ENCODE results near the gene PTPRA. TPM values are rescaled to one million over a fixed set of nuclear protein-coding genes. Genes with fewer than 3 reads are reported as not detected.

PTPRA gene
- total and polyA plus RNA-seq, 11 donors, result 6.1 to 43.4 (median 24.9) TPM

DNA sequence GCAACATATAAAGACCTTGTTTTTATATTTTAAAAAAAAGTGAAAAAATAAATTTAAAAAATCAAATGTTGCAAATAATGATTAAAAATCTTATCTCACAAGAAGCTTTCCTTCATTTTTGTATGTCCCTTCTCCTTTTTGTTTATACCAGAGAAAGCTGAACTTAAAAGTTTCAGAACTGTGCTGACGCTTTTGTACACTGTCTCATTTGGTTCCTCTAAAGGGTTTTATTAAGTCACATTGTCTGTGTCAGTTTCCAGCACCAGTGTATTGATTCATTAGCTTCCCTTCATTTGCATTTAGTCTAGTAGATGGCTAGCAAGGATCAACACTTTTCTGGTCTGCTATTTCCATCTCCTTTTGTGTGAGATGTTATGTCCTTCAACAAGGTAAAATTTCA is 39.5 kb upstream of the PTPRA start:
- WGBS, 4 donors, result 89 to 94% (median 93%) methylated on average over 1 of the region's 1 CpG
- TF ChIP-seq, protein P1, sequence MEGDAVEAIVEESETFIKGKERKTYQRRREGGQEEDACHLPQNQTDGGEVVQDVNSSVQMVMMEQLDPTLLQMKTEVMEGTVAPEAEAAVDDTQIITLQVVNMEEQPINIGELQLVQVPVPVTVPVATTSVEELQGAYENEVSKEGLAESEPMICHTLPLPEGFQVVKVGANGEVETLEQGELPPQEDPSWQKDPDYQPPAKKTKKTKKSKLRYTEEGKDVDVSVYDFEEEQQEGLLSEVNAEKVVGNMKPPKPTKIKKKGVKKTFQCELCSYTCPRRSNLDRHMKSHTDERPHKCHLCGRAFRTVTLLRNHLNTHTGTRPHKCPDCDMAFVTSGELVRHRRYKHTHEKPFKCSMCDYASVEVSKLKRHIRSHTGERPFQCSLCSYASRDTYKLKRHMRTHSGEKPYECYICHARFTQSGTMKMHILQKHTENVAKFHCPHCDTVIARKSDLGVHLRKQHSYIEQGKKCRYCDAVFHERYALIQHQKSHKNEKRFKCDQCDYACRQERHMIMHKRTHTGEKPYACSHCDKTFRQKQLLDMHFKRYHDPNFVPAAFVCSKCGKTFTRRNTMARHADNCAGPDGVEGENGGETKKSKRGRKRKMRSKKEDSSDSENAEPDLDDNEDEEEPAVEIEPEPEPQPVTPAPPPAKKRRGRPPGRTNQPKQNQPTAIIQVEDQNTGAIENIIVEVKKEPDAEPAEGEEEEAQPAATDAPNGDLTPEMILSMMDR (IDR thresholded peaks at IDR 0.05), result no peak
- TF ChIP-seq POLR2A (IDR thresholded peaks at IDR 0.05), result no peak
- intact Hi-C loops (cut with DNase I), result no loop called here

DNA sequence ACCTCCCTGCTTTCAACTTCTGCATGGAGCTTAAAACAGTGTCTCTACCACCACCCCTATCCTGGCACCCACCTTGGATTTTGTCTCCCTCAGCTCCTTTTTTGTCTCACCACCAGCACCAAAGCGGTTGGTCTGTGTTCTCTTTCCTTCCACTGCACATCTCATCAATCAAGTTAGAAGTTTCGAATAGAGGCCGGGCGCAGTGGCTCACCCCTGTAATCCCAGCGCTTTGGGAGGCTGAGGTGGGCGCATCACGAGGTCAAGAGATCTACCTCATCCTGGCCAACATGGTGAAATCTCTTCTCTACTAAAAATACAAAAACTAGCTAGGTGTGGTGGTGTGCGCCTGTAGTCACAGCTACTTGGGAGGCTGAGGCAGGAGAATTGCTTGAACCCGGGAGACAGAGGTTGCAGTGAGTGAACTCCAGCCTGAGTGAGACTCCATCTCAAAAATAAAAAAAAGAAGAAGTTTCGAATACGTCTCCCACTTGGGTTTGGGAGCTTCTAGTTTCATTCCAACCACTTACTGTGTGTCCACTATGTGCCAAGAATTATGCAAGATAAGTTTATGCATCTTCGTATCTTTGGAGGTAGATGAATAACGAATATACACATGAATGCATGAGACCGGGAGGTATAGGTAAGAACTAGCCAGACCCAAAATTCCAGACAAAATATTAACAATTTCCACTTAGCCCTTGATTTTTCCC is 38.7 kb upstream of the PTPRA start:
- Histone ChIP-seq H3K27me3 (peaks cover 0 to 5% (median 0%) of the 10 kb centered on the region in 9 donors), H3K9me3 (no peaks in the 10 kb centered on the region), H3K4me3 (no peak overlapping the region), H3K27ac (no peak overlapping the region), H3K36me3 (peaks cover 0 to 6% (median 0%) of the 10 kb centered on the region in 9 donors), H3K4me1 (peaks cover 0 to 30% (median 1%) of the 10 kb centered on the region in 12 donors)
- TF ChIP-seq POLR2A (IDR thresholded peaks at IDR 0.05), result no peak
- TF ChIP-seq, protein P1 (IDR thresholded peaks at IDR 0.05), result no peak
- 92 to 99% (median 95%) methylated on average over 14 of the region's 14 CpGs for WGBS, 4 donors
- ATAC-seq (no peak), DNase-seq (no peak)
- intact Hi-C loops (cut with DNase I), result loop anchor here in 2 of 10 donors (5.0 kb wide), 2 partner anchors 82 to 172 kb away; partner anchors contain the start of gene IDH3B (in 1 of the 2)

More for the DNA sequence above, 39.5 kb upstream of the PTPRA start:
- Histone ChIP-seq H3K4me3 (no peak overlapping the region), H3K36me3 (peaks cover 0 to 6% (median 0%) of the 10 kb centered on the region in 9 donors), H3K27ac (no peak overlapping the region), H3K9me3 (no peaks in the 10 kb centered on the region), H3K4me1 (peaks cover 0 to 24% (median 0%) of the 10 kb centered on the region in 12 donors), H3K27me3 (peaks cover 0 to 10% (median 0%) of the 10 kb centered on the region in 9 donors)
- DNase-seq (no peak), ATAC-seq (no peak)

DNA sequence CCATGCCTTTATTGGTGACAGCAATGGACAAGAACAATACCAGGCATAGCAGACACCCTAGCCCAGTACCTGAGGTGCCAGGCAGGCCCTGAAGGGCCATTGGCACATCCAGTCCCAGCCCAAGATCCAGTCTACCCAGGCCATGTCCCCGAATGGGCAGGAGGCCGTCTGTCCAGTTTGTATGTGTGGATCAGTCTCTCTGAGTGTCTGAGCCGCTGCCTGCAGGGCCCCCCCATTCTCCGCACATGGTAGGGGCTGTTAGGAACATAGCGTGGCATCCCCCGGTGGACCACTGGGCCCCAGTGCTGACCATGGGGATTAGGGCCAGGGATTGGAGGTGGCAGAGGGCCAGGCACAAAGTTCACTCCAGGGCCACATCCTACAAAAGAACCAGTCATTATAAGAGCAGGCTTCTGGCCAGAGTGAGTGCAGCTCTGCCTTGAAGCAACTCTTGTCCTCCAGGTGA is 37.9 kb upstream of the PTPRA start:
- no peak for DNase-seq

DNA sequence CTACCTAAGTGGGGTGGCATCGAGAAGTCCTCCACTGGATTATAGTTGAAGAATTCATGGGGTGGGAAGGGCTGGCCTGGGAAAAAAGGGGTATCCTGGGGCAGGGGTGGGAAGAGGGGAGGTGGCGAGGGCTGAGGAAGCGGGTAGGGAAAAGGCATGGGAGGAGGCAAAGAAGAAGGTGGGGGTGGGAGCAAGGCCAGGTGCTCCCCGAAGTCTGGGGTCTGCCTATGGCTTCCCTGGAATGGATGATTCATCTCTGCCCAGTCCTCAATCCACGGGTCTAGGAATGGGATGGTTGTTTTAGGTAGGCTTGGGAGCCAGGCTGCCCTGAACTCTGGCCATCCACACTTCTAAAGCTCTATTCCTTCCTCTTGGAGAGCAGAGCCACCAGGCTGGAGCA is 37.2 kb upstream of the PTPRA start:
- DNase-seq (no peak), ATAC-seq (no peak)
- intact Hi-C loops (cut with DNase I), result loop anchor here in 2 of 10 donors (5.0 kb wide), 2 partner anchors 84 to 174 kb away; partner anchors contain the start of gene IDH3B (in 1 of the 2)
- 83 to 91% (median 87%) methylated on average over 5 of the region's 5 CpGs for WGBS, 4 donors
- TF ChIP-seq, protein P1 (IDR thresholded peaks at IDR 0.05), result no peak
- TF ChIP-seq POLR2A (IDR thresholded peaks at IDR 0.05), result no peak
- H3K36me3 ChIP-seq, result peaks cover 0 to 6% (median 0%) of the 10 kb centered on the region in 9 donors
- no peak overlapping the region for H3K4me3 ChIP-seq
- H3K27me3 ChIP-seq, result no peaks in the 10 kb centered on the region
- H3K9me3 ChIP-seq, result no peaks in the 10 kb centered on the region
- H3K27ac ChIP-seq, result no peak overlapping the region
- peaks cover 0 to 40% (median 7%) of the 10 kb centered on the region in 12 donors for H3K4me1 ChIP-seq

More for the DNA sequence above, 37.9 kb upstream of the PTPRA start:
- no peak overlapping the region for H3K27ac ChIP-seq
- intact Hi-C loops (cut with DNase I), result loop anchor here in 2 of 10 donors (5.0 kb wide), 2 partner anchors 83 to 173 kb away; partner anchors contain the start of gene IDH3B (in 1 of the 2)
- TF ChIP-seq, protein P1 (IDR thresholded peaks at IDR 0.05), result no peak
- TF ChIP-seq POLR2A (IDR thresholded peaks at IDR 0.05), result no peak
- H3K27me3 ChIP-seq, result peaks cover 0 to under 1% (median 0%) of the 10 kb centered on the region in 9 donors
- 85 to 100% (median 95%) methylated on average over 1 to 6 of the region's 6 CpGs for WGBS, 4 donors
- no peak overlapping the region for H3K4me3 ChIP-seq
- peaks cover 0 to 38% (median 7%) of the 10 kb centered on the region in 12 donors for H3K4me1 ChIP-seq
- H3K9me3 ChIP-seq, result no peaks in the 10 kb centered on the region
- H3K36me3 ChIP-seq, result peaks cover 0 to 6% (median 0%) of the 10 kb centered on the region in 9 donors
- no peak for ATAC-seq

Data from heart left ventricle (tissue), 16 donors.